K562 (cell line): ENCODE results near the gene FASTK. TPM values are rescaled to one million over a fixed set of nuclear protein-coding genes. Genes with fewer than 3 reads are reported as not detected.

ENCODE experiments used
- ADNP ChIP-seq: fragments of 200-800 bp; sonication (Bioruptor generic); IDR thresholded peaks from 2 replicates; pipeline ENCODE4 v1.6.1; 2016; ENCODE audit warnings: missing genetic modification characterization, missing compliant biosample characterization
- BRF1 ChIP-seq: IDR thresholded peaks from 3 replicates; pipeline ENCODE4 v1.6.1; 2011; ENCODE audit warnings: borderline replicate concordance, mild to moderate bottlenecking; ENCODE audit not compliant: insufficient read length; ENCODE audit errors: extremely low read depth
- CREB1 ChIP-seq, 2 experiments: sonication (generic) in 1 of 2; formaldehyde crosslinking in 1 of 2; IDR thresholded peaks; 2 replicates each; pipeline versions ENCODE4 v1.6.1 to v1.8.0; 2012 to 2022; ENCODE audit warnings: inconsistent platforms in 1 of 2, mild to moderate bottlenecking in 1 of 2, missing genetic modification reagents in 1 of 2, moderate library complexity in 1 of 2
- EP300 ChIP-seq: IDR thresholded peaks from 2 replicates; pipeline ENCODE4 v1.6.1; 2012; ENCODE audit warnings: low read length, improper control_type of control experiment
- EP400 ChIP-seq: fragments of 450-650 bp; IDR thresholded peaks from 2 replicates; pipeline ENCODE4 v1.6.1; 2017; ENCODE audit warnings: antibody characterized with exemption, mild to moderate bottlenecking, moderate library complexity
- ERF ChIP-seq: fragments of 450-650 bp; formaldehyde crosslinking; IDR thresholded peaks from 2 replicates; pipeline ENCODE4 v1.4.0; 2020; ENCODE audit warnings: mild to moderate bottlenecking, mixed read lengths
- ESRRA ChIP-seq: fragments of 450-650 bp; IDR thresholded peaks from 2 replicates; pipeline ENCODE4 v1.6.1; 2014; ENCODE audit warnings: low read depth, mild to moderate bottlenecking, moderate library complexity, borderline replicate concordance
- HMG20A ChIP-seq: fragments of 450-650 bp; formaldehyde crosslinking; conservative IDR thresholded peaks from 2 replicates; pipeline ENCODE4 v1.4.0; 2020; ENCODE audit warnings: mild to moderate bottlenecking, mixed read lengths
- HMGN3 ChIP-seq: IDR thresholded peaks from 2 replicates; pipeline ENCODE4 v1.6.1; 2011; ENCODE audit warnings: borderline replicate concordance, low read depth, mild to moderate bottlenecking, mixed read lengths, low read length; ENCODE audit not compliant: insufficient read length; ENCODE audit errors: extremely low read depth
- KAT2B ChIP-seq: IDR thresholded peaks from one replicate; pipeline ENCODE4 v1.6.1; 2012; ENCODE audit warnings: low read depth, mild to moderate bottlenecking, control low read depth, inconsistent platforms, low read length, moderate library complexity
- KAT7 ChIP-seq: sonication (generic); formaldehyde crosslinking; IDR thresholded peaks from 2 replicates; pipeline ENCODE4 v1.8.0; 2022; ENCODE audit warnings: missing genetic modification reagents, mild to moderate bottlenecking, borderline replicate concordance
- KLF13 ChIP-seq: fragments of 450-650 bp; IDR thresholded peaks from 2 replicates; pipeline ENCODE4 v1.6.1; 2016; ENCODE audit warnings: missing genetic modification characterization, low read depth, mild to moderate bottlenecking, missing compliant biosample characterization, moderate library complexity, borderline replicate concordance
- NFXL1 ChIP-seq: fragments of 450-650 bp; formaldehyde crosslinking; IDR thresholded peaks from 2 replicates; pipeline ENCODE4 v1.4.0; 2021; ENCODE audit warnings: mild to moderate bottlenecking
- POLR2AphosphoS2 ChIP-seq: IDR thresholded peaks from 2 replicates; pipeline ENCODE4 v1.6.1; 2012; ENCODE audit warnings: low read length, improper control_type of control experiment
- SMARCA5 ChIP-seq: fragments of 450-650 bp; IDR thresholded peaks from 2 replicates; pipeline ENCODE4 v1.6.1; 2016
- SPI1 ChIP-seq: IDR thresholded peaks from 2 replicates; pipeline ENCODE4 v1.6.1; 2011; ENCODE audit warnings: low read depth, low read length, control low read depth, borderline replicate concordance
- TSC22D4 ChIP-seq: fragments of 450-650 bp; IDR thresholded peaks from 2 replicates; pipeline ENCODE4 v1.6.1; 2016; ENCODE audit warnings: missing genetic modification characterization, missing biosample characterization, control low read depth
- ZBTB1 ChIP-seq: sonication (generic); formaldehyde crosslinking; IDR thresholded peaks from 2 replicates; pipeline ENCODE4 v1.8.1; 2023; ENCODE audit warnings: missing genetic modification reagents, low read depth, mild to moderate bottlenecking, borderline replicate concordance
- ZNF121 ChIP-seq: sonication (generic); formaldehyde crosslinking; conservative IDR thresholded peaks from 2 replicates; pipeline ENCODE4 v1.8.0; 2022; ENCODE audit warnings: missing genetic modification reagents
- ZNF175 ChIP-seq: fragments of 200-800 bp; sonication (Bioruptor generic); IDR thresholded peaks from 2 replicates; pipeline ENCODE4 v1.6.1; 2016; ENCODE audit warnings: low read depth, mild to moderate bottlenecking, missing genetic modification characterization, missing compliant biosample characterization
- ZNF232 ChIP-seq: sonication (generic); formaldehyde crosslinking; IDR thresholded peaks from 2 replicates; pipeline ENCODE4 v1.8.0; 2022; ENCODE audit warnings: mild to moderate bottlenecking, missing genetic modification reagents
- polyA plus RNA-seq, 8 experiments: library from polyadenylated mRNA; depleted of rRNA in 4 of 8; stranded (reverse) in 5 of 8; unstranded in 3 of 8; fragments of >200 nt; fragmentation: Nextera tagmentation in 2 of 8; fragmentation: Illumina TruSeq in 1 of 8; extraction: Ambion mirVana in 2 of 8; extraction: Trizol in 1 of 8; gene quantifications; 2 replicates each; pipeline versions ENCODE4 v1.2.1 to v1.2.3, GENCODE V29; 2011 to 2014; ENCODE audit warnings: inconsistent platforms in 1 of 8, missing spikeins in 1 of 8
- total RNA-seq, 7 experiments: library from RNA; depleted of rRNA in 6 of 7; stranded (reverse); fragments of >200 nt in 6 of 7; fragmentation: Illumina TruSeq in 2 of 7; extraction: Trizol in 2 of 7; gene quantifications; 2 replicates each; pipeline versions ENCODE4 v1.2.1 to v1.2.3, GENCODE V29; 2011 to 2021; ENCODE audit warnings: low replicate concordance in 1 of 7
- TF ChIP-seq, protein P1 (sequence below): fragments of 450-650 bp; conservative IDR thresholded peaks from 2 replicates; pipeline ENCODE4 v1.6.1; 2016; ENCODE audit warnings: missing genetic modification characterization, low read depth, mild to moderate bottlenecking, missing compliant biosample characterization, moderate library complexity
- TF ChIP-seq, protein P2 (sequence below): fragments of 250-450 bp; sonication (Bioruptor Pico); IDR thresholded peaks from 2 replicates; pipeline ENCODE4 v1.4.0; 2020
- TF ChIP-seq, protein P3 (sequence below): sonication (generic); formaldehyde crosslinking; IDR thresholded peaks from 2 replicates; pipeline ENCODE4 v1.8.1; 2022; ENCODE audit warnings: missing genetic modification reagents

Gene FASTK
- total and polyA plus RNA-seq, 9 of the 15 experiments (the other 6 are each of a cell fraction or from before 2014, with no cell fraction given): 0.51 to 150 (median 48.2) TPM

DNA sequence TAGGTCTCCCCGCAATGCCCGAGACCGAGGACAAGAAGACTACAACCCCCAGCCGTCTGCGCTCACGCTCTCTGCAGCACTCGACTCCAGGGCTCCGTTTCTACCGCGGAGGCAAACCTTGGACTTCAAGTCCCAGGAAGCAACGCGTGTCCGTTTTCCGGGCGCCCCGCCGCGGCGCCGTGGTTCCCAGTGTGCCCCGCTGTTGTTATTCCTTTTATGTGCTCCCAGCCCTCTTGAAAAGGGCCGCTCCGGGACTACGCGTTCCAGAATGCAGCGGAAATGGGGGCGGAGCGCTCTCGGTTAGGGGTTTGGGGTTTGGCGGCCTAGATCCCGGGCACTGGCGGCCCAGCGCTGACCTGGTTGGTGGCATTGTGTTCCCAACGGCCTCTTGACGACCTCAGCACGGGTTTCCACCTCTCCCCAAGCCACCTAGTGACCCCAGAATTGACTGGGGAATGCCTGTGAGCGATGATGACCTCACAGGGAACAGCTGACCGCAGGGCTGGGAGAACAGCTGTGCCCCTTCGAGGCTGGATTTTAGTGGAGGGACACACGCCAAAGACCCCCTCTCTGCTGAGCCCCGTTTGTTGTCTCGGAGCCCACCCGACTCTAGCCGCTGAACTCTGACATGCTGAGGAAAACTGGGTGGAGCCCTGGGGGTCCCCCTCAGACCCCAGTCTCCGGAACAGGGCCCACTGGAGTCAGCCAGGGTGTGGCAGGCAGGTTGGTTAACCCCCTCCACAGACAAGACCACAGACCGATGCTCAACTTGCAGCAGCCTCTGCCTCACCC, 22.4 kb downstream of the FASTK start (continued):
- peak; percentile 19; the same call in 1 of the 2 replicates for TF ChIP-seq EP300
- TF ChIP-seq ZNF232 (CRISPR knock-in tag): no peak
- no peak for TF ChIP-seq ZNF121
- peak; percentile 65; the same call in 1 of the 2 replicates for TF ChIP-seq ZBTB1
- peak; percentile 93 for TF ChIP-seq ZNF175 (CRISPR knock-in tag)
- no peak for TF ChIP-seq ADNP (tag)
- TF ChIP-seq EP400: no peak
- TF ChIP-seq, protein P1, sequence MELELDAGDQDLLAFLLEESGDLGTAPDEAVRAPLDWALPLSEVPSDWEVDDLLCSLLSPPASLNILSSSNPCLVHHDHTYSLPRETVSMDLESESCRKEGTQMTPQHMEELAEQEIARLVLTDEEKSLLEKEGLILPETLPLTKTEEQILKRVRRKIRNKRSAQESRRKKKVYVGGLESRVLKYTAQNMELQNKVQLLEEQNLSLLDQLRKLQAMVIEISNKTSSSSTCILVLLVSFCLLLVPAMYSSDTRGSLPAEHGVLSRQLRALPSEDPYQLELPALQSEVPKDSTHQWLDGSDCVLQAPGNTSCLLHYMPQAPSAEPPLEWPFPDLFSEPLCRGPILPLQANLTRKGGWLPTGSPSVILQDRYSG: 0 out of 2 replicates have a peak, but pooled peaks have one; percentile 84
- peak; percentile 71 for TF ChIP-seq ESRRA
- TF ChIP-seq NFXL1 (CRISPR knock-in tag): no peak
- peak; percentile 21; the same call in 1 of the 2 replicates for TF ChIP-seq SPI1
- peak; percentile 88 for TF ChIP-seq HMGN3
- TF ChIP-seq, protein P2, sequence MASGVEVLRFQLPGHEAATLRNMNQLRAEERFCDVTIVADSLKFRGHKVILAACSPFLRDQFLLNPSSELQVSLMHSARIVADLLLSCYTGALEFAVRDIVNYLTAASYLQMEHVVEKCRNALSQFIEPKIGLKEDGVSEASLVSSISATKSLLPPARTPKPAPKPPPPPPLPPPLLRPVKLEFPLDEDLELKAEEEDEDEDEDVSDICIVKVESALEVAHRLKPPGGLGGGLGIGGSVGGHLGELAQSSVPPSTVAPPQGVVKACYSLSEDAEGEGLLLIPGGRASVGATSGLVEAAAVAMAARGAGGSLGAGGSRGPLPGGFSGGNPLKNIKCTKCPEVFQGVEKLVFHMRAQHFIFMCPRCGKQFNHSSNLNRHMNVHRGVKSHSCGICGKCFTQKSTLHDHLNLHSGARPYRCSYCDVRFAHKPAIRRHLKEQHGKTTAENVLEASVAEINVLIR (CRISPR knock-in tag): peak; percentile 45; the same call in 1 of the 2 replicates
- TF ChIP-seq KLF13 (tag): peak; percentile 22; the same call in 1 of the 2 replicates
- no peak for TF ChIP-seq BRF1
- peak; percentile 14 for TF ChIP-seq KAT2B
- no peak for TF ChIP-seq POLR2AphosphoS2
- TF ChIP-seq ERF: peak; percentile 67; the same call in 1 of the 2 replicates
- TF ChIP-seq SMARCA5: no peak
- TF ChIP-seq, protein P3, sequence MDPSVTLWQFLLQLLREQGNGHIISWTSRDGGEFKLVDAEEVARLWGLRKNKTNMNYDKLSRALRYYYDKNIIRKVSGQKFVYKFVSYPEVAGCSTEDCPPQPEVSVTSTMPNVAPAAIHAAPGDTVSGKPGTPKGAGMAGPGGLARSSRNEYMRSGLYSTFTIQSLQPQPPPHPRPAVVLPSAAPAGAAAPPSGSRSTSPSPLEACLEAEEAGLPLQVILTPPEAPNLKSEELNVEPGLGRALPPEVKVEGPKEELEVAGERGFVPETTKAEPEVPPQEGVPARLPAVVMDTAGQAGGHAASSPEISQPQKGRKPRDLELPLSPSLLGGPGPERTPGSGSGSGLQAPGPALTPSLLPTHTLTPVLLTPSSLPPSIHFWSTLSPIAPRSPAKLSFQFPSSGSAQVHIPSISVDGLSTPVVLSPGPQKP (CRISPR knock-in tag): no peak
- peak; percentile 84 for TF ChIP-seq CREB1 (IDR thresholded peaks at IDR 0.05)
- TF ChIP-seq CREB1 (CRISPR knock-in tag; IDR thresholded peaks at IDR 0.05): peak; percentile 92
- TF ChIP-seq KAT7: no peak
- TF ChIP-seq HMG20A (CRISPR knock-in tag): no peak
- no peak for TF ChIP-seq TSC22D4 (tag)
